ENCODE measurements around the gene ZNF618.

ZNF618 gene

GRCh38 chr9:113879911-113880310, 3.8 kb downstream of the ZNF618 start:
- DNase-seq: no peak
- in situ Hi-C loops (cut with HindIII; ENCODE audit: low pct_ligation_motif_present, low pct_unique_long_range_greater_than_20kb, low sequenced_read_pairs): no loop called here

DNA sequence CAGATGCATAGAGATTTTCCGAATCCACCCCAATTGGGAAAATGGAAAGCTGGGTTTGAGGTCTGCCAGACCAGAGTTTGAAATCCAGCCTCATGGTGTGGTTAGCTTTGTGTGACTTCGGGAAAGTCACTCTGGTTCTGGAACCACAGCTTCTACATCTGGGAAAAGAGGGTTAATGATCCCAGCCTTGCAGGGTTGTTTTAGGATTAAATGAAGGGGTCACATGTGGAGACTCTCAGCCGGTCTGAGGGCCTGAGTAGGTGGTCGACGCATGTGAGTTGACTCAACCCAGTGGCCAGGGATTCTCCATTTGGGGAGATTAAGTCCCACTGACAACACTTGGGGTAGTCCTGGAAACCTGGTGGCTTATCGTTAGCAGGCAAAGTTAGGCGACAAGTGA, 6.1 kb downstream of the ZNF618 start:
- no peak for DNase-seq
- in situ Hi-C loops (cut with HindIII; ENCODE audit: low pct_ligation_motif_present, low pct_unique_long_range_greater_than_20kb, low sequenced_read_pairs): no loop called here

DNA sequence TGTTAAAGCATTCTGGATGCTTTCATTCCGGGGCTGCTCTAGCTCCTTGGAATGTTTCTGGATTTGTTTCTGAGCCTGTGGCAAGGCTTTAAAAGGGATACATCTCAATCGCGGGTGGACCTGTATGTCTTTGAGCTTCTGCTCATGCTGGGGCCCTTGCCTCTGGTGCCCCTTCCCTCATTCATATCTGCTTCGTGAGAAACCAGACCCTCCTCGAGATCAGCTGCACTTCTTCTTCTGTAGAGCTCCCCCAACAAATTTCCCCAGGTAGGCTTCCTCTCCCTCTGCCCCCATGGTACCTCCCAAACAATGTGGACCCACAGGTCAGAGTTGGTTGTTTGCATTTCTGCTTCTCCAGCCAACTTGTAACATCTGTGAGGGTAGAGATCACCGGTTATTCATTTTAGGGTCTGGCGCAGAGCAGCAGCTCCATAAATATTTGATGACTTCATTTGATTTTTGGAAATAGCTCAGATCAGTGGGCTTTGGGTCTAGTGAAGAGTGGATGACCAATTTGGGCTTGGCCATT, 6.6 kb downstream of the ZNF618 start:
- DNase-seq: no peak
- in situ Hi-C loops (cut with HindIII; ENCODE audit: low pct_ligation_motif_present, low pct_unique_long_range_greater_than_20kb, low sequenced_read_pairs): no loop called here

DNA sequence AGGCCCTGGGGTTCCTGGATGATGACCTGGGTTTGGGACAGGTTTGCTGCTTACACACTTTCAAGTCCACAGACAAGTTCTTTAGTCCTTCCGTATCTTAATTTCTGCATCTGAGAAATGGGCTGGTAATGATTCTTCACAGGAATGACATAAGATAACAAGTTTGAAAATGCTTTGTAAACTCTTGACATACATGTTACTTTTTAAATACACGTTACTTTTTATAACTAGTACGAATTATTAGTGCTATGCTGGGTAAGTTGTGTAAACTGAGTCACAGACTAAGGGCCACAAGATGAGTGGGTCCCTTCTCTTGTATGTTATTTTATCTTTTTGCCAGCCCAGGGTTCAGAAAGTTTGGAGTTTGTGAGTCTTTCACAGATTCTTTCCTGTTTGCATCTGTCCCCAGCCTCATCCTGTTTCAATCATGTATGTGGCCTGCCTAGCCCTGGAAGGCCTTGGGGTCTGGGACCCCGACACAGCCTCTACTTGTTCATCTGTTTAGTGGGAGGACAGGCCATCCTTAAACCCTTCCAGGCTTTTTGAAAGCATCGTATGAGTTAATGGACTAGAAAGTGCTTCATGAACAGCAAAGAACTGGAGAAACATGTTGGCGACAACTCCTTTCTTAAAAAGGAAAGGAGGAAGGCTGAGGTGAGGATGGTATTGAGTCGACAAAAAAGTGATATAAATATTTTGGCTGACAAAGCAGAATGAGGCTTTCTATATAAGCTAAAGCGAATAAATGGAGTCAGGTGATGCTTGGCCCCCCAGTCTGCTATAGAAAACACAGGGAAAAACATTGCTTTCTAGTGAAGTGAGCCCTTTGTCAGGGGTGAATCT, 9.3 kb downstream of the ZNF618 start:
- in situ Hi-C loops (cut with HindIII; ENCODE audit: low pct_ligation_motif_present, low pct_unique_long_range_greater_than_20kb, low sequenced_read_pairs): no loop called here
- DNase-seq: no peak

- in situ Hi-C loops (cut with HindIII; ENCODE audit: low pct_ligation_motif_present, low pct_unique_long_range_greater_than_20kb, low sequenced_read_pairs): no loop called here
- no peak for DNase-seq
Observed at GRCh38 chr9:113886026-113886369, 9.9 kb downstream of the ZNF618 start.

DNA sequence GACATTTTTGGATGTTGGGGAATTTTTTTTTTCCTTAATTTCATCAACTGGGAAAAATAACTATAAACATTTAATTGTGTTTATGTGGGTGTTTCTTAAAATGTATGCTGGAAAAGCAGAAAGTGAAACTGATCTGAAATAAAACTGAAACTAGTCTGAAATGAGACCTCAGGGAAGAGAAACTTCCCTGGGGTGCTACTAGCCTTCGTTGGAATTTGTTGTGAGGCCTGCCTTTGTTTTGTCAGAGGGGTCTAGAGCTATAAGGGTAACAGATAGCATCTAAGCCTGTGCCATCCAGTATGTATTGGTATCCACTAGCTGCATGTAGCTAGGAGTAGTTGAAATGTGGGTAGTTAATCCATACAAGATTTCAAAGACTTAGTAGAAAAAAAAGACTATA, 10.4 kb downstream of the ZNF618 start:
- in situ Hi-C loops (cut with HindIII; ENCODE audit: low pct_ligation_motif_present, low pct_unique_long_range_greater_than_20kb, low sequenced_read_pairs): no loop called here
- peak; percentile 18 for DNase-seq

- in situ Hi-C loops (cut with HindIII; ENCODE audit: low pct_ligation_motif_present, low pct_unique_long_range_greater_than_20kb, low sequenced_read_pairs): no loop called here
- peak; percentile 29 for DNase-seq
Observed at GRCh38 chr9:113886933-113887332, 10.8 kb downstream of the ZNF618 start.

- in situ Hi-C loops (cut with HindIII; ENCODE audit: low pct_ligation_motif_present, low pct_unique_long_range_greater_than_20kb, low sequenced_read_pairs): no loop called here
- no peak for DNase-seq
Observed at GRCh38 chr9:113887436-113887835, 11.3 kb downstream of the ZNF618 start.

- in situ Hi-C loops (cut with HindIII; ENCODE audit: low pct_ligation_motif_present, low pct_unique_long_range_greater_than_20kb, low sequenced_read_pairs): no loop called here
- DNase-seq: no peak
Observed at GRCh38 chr9:113888336-113888735, 12.2 kb downstream of the ZNF618 start.

DNA sequence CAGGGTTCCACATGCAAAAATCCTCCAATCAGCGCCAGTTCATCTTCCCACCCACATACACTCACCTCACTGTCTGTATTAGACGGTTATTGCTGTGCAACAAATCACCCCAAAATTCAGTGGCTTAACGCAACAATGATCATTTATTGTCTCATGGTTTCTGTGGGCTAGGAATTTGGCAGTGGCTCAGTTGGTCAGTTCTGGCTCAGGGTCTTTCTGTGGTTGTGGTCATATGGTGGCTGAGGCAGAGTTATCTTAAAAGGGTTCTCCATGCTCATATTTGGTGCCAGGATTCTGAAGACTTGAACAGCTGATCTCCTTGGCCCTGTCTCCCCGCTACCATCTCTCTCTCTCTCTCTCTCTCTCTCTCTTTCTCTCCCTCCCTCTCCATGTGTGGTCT, 12.9 kb downstream of the ZNF618 start:
- in situ Hi-C loops (cut with HindIII; ENCODE audit: low pct_ligation_motif_present, low pct_unique_long_range_greater_than_20kb, low sequenced_read_pairs): no loop called here

DNA sequence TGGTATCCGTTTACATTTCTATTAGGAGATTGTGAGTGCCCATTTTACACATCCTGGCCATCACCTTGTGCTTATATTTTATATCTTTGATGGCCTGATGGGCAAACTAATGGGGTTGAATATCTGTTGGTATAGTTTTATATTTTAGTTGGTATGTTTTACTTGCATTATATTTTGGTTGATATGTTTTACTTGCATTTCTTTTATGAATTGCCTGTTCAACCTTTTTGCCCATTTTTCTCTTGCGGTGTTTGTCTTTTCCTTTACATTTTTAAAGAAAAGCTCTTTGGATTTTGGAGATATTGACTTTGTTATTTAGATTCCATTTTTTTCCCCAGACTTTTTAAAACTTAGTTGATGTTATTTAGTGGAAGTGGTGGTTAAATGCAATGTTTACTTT, 14.6 kb downstream of the ZNF618 start:
- in situ Hi-C loops (cut with HindIII; ENCODE audit: low pct_ligation_motif_present, low pct_unique_long_range_greater_than_20kb, low sequenced_read_pairs): no loop called here
- no peak for DNase-seq

More for the DNA sequence above, 12.9 kb downstream of the ZNF618 start:
- DNase-seq: no peak

- no peak for DNase-seq
- in situ Hi-C loops (cut with HindIII; ENCODE audit: low pct_ligation_motif_present, low pct_unique_long_range_greater_than_20kb, low sequenced_read_pairs): no loop called here
Observed at GRCh38 chr9:113892861-113893491, 16.9 kb downstream of the ZNF618 start.

DNA sequence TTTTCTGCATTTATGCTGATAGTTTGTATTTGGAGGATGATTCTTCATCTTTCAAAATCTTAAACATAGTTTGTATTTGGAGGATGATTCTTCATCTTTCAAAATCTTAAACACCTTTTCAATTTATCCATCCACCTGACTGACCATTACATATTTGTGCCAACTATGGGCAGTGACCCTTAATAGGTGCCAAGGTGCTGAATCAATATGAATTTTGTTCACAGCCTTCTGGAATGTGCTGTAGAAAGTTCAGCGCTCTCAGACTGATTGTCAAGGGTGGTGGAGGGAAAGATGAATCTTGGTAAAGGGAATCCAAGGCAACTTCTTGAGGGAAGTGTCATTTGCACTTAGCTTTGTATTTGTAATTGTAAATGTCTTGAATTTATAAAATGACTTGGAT, 18.1 kb downstream of the ZNF618 start:
- DNase-seq: no peak
- in situ Hi-C loops (cut with HindIII; ENCODE audit: low pct_ligation_motif_present, low pct_unique_long_range_greater_than_20kb, low sequenced_read_pairs): no loop called here

DNA sequence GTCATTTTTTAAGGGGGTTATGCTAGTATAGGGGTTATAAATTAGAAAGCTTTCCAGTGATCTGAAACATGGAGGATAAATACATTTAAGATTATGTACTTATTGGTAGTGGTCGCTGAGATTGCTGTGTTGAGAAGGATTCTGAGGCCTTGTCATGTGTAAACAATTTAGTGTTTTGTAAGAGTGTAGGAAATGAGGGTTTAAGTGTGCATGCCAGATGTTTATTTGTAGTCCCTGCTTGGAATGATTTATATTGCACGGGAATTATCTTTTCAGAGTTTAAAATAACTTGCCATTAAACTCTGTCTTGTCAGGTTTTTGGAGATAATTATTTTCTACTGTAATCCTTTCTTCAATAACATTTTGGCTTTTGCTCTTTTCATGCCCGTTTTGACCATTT, 19.4 kb downstream of the ZNF618 start:
- in situ Hi-C loops (cut with HindIII; ENCODE audit: low pct_ligation_motif_present, low pct_unique_long_range_greater_than_20kb, low sequenced_read_pairs): no loop called here
- DNase-seq: no peak

DNA sequence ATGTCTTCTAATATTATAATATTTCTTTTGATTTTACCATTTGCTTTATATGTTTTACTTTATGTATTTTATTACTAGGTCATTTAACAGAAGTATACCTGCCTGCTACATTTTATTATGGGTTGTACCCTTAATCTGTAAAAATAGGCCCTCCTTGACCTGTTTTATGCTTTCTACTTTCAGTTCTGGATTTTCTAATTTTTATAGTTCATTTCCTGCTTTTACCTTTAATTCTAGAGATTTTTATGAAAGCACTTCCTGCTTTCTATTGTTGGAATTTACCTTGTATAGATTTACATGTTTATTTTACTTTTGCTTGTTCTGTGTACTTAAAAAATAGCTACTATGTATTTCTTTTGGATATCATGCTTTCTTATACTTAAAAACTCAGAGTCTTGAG, 20.6 kb downstream of the ZNF618 start:
- no peak for DNase-seq
- in situ Hi-C loops (cut with HindIII; ENCODE audit: low pct_ligation_motif_present, low pct_unique_long_range_greater_than_20kb, low sequenced_read_pairs): no loop called here

DNA sequence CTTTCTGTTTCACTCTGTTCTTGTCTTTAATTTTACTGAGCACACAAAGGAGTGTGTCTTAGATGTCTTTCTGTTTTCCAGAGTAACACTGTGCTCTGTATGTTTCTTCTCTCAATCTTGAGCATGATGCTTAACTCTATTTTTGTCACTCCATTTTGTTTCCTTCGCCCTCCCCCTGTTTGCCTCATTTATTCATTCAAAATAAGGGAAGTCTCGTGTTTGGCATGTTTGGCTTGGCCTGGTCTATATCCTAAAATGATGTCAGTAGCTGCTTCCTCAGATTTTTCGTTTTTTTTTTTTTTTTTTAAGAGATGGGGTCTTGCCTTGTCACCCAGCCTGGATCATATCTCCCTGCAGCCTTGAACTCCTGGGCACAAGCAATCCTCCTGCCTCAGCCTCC, 22.0 kb downstream of the ZNF618 start:
- in situ Hi-C loops (cut with HindIII; ENCODE audit: low pct_ligation_motif_present, low pct_unique_long_range_greater_than_20kb, low sequenced_read_pairs): no loop called here
- DNase-seq: no peak

DNA sequence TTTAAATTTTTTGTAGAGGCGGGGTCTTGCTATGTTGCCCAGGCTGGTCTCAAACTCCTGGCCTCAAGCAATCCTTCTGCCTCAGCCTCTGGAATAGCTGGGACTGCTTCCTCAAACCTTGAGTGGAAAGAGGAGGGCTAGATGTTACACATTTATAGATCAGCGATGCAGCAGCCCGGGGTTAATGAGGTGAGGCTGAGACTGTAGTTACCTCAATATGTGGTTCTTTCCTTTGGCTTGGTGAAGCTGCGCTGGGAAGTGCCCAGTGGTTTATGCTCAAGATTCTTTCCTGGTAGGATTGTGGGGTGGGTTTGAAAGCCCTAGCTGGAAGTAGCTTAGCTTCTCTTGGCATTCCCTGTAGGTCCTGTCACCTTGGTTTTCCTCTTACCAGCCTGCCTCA, 22.5 kb downstream of the ZNF618 start:
- in situ Hi-C loops (cut with HindIII; ENCODE audit: low pct_ligation_motif_present, low pct_unique_long_range_greater_than_20kb, low sequenced_read_pairs): no loop called here
- DNase-seq: peak; percentile 52

GRCh38 chr9:113899205-113899604, 23.1 kb downstream of the ZNF618 start:
- in situ Hi-C loops (cut with HindIII; ENCODE audit: low pct_ligation_motif_present, low pct_unique_long_range_greater_than_20kb, low sequenced_read_pairs): no loop called here
- no peak for DNase-seq

DNA sequence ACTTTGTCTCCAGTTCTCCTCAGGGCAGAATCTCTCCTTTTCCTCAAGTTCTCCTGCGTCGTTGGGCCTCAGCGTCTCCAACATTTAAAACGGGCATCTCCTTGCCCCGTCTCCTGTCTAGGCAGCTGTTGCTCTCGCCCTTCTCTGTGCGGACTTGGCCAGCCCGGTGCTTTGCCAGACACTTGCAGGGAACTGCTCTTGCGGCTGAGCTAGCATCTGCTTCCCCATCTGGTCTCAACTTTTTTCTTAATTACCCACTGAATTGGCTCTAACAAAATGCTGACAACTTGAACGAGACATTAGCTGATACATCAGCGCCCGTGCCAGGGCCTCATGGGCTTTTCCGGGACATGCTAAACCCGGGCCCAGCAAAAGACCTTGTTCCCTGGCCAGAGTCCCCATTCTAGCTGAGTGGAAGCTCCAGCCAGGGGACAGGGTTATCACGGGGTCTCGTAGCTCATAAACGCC, 25.1 kb downstream of the ZNF618 start:
- in situ Hi-C loops (cut with HindIII; ENCODE audit: low pct_ligation_motif_present, low pct_unique_long_range_greater_than_20kb, low sequenced_read_pairs): no loop called here
- no peak for DNase-seq

GRCh38 chr9:113903514-113904077, 27.5 kb downstream of the ZNF618 start:
- DNase-seq: no peak
- in situ Hi-C loops (cut with HindIII; ENCODE audit: low pct_ligation_motif_present, low pct_unique_long_range_greater_than_20kb, low sequenced_read_pairs): no loop called here

Data from ACHN (cell line).